Nephron progenitor cell (in vitro differentiated cells): ENCODE results near the gene LAPTM5.

ENCODE experiments used
- DNase-seq: peaks from one replicate; pipeline ENCODE4 v3.0.0; 2021
- H3K27ac Mint-ChIP-seq: 2 replicates; pipeline ENCODE4 v1.8.0; 2021; ENCODE audit warnings: mild to moderate bottlenecking, moderate library complexity, mixed read lengths
- H3K27me3 Mint-ChIP-seq: 2 replicates; pipeline ENCODE4 v1.8.0; 2021; ENCODE audit warnings: mild to moderate bottlenecking, low read depth, mixed read lengths; ENCODE audit not compliant: poor library complexity
- H3K36me3 Mint-ChIP-seq: 2 replicates; pipeline ENCODE4 v1.8.0; 2021; ENCODE audit warnings: low read depth, mixed read lengths
- H3K4me1 Mint-ChIP-seq: 2 replicates; pipeline ENCODE4 v1.8.0; 2021; ENCODE audit warnings: mixed read lengths
- H3K4me3 Mint-ChIP-seq: 2 replicates; pipeline ENCODE4 v1.8.0; 2021; ENCODE audit warnings: mild to moderate bottlenecking, moderate library complexity, mixed read lengths
- H3K9me3 Mint-ChIP-seq: 2 replicates; pipeline ENCODE4 v1.8.0; 2021; ENCODE audit warnings: mild to moderate bottlenecking, moderate library complexity, mixed read lengths
- TF ChIP-seq, protein P1 (sequence below): fragments of 200-600 bp; sonication (generic); IDR thresholded peaks from 2 replicates; pipeline ENCODE4 v1.5.0; 2021; ENCODE audit warnings: antibody characterized with exemption

Gene LAPTM5

GRCh38 chr1:30704765-30705509 lies 52.6 kb downstream of the LAPTM5 start:
- H3K4me3 Mint-ChIP-seq = no peak overlapping the region
- no peaks in the 10 kb centered on the region for H3K36me3 Mint-ChIP-seq
- no peak for DNase-seq
- H3K9me3 Mint-ChIP-seq = no peaks in the 10 kb centered on the region
- H3K27ac Mint-ChIP-seq = no peak overlapping the region
- H3K27me3 Mint-ChIP-seq = peaks cover 17% of the 10 kb centered on the region
- TF ChIP-seq, protein P1, sequence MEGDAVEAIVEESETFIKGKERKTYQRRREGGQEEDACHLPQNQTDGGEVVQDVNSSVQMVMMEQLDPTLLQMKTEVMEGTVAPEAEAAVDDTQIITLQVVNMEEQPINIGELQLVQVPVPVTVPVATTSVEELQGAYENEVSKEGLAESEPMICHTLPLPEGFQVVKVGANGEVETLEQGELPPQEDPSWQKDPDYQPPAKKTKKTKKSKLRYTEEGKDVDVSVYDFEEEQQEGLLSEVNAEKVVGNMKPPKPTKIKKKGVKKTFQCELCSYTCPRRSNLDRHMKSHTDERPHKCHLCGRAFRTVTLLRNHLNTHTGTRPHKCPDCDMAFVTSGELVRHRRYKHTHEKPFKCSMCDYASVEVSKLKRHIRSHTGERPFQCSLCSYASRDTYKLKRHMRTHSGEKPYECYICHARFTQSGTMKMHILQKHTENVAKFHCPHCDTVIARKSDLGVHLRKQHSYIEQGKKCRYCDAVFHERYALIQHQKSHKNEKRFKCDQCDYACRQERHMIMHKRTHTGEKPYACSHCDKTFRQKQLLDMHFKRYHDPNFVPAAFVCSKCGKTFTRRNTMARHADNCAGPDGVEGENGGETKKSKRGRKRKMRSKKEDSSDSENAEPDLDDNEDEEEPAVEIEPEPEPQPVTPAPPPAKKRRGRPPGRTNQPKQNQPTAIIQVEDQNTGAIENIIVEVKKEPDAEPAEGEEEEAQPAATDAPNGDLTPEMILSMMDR = no peak
- peaks cover 6% of the 10 kb centered on the region for H3K4me1 Mint-ChIP-seq

DNA sequence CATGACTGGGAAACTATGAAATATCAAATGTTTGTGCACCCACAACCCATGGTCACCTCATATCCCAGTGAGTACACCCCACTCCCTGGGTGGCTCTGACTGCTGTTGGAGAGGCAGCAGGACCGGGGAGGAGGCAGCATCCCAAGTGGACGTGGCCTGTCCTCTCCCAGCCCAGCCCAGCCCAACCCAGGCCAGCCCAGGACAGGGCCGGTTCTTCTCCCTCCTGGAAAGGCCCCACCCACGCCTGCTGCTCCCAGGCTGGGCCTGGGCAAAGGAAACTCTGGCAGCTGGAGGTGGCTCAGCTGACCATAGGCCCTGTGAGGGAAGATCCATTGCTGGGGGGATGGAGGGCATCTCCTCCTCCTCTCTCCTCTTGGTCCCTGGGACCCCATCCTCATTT lies 53.3 kb downstream of the LAPTM5 start:
- H3K27me3 Mint-ChIP-seq = peaks cover 17% of the 10 kb centered on the region
- DNase-seq = no peak
- no peak overlapping the region for H3K27ac Mint-ChIP-seq
- no peaks in the 10 kb centered on the region for H3K36me3 Mint-ChIP-seq
- no peak overlapping the region for H3K4me3 Mint-ChIP-seq
- peaks cover 5% of the 10 kb centered on the region for H3K4me1 Mint-ChIP-seq
- H3K9me3 Mint-ChIP-seq = no peaks in the 10 kb centered on the region
- TF ChIP-seq, protein P1 = no peak

- Mint-ChIP-seq H3K27me3 (peaks cover 13% of the 10 kb centered on the region), H3K4me3 (no peak overlapping the region), H3K36me3 (no peaks in the 10 kb centered on the region), H3K9me3 (no peaks in the 10 kb centered on the region), H3K4me1 (peaks cover 17% of the 10 kb centered on the region), H3K27ac (no peak overlapping the region)
- no peak for DNase-seq
- TF ChIP-seq, protein P1 = no peak
Measured at GRCh38 chr1:30702823-30703222, 54.8 kb downstream of the LAPTM5 start.

- DNase-seq = no peak
- Mint-ChIP-seq H3K4me1 (peaks cover 27% of the 10 kb centered on the region), H3K27ac (no peak overlapping the region), H3K4me3 (no peak overlapping the region), H3K9me3 (no peaks in the 10 kb centered on the region), H3K27me3 (peaks cover 13% of the 10 kb centered on the region), H3K36me3 (no peaks in the 10 kb centered on the region)
- TF ChIP-seq, protein P1 = no peak
Measured at GRCh38 chr1:30701258-30701633, 56.3 kb downstream of the LAPTM5 start.

- Mint-ChIP-seq H3K27me3 (peaks cover 10% of the 10 kb centered on the region), H3K27ac (no peak overlapping the region), H3K36me3 (no peaks in the 10 kb centered on the region), H3K4me1 (peaks cover 23% of the 10 kb centered on the region), H3K9me3 (no peaks in the 10 kb centered on the region), H3K4me3 (no peak overlapping the region)
- no peak for DNase-seq
- TF ChIP-seq, protein P1 = no peak
Measured at GRCh38 chr1:30700528-30701257, 56.9 kb downstream of the LAPTM5 start.

GRCh38 chr1:30699762-30700161 lies 57.8 kb downstream of the LAPTM5 start:
- H3K4me3 Mint-ChIP-seq = no peak overlapping the region
- peaks cover 25% of the 10 kb centered on the region for H3K4me1 Mint-ChIP-seq
- no peak overlapping the region for H3K27ac Mint-ChIP-seq
- TF ChIP-seq, protein P1 = no peak
- no peaks in the 10 kb centered on the region for H3K9me3 Mint-ChIP-seq
- H3K27me3 Mint-ChIP-seq = peaks cover 2% of the 10 kb centered on the region
- H3K36me3 Mint-ChIP-seq = no peaks in the 10 kb centered on the region
- no peak for DNase-seq
